HepG2 (cell line): Measurements from ENCODE around the gene NCMAP. TPM values are rescaled to one million over a fixed set of nuclear protein-coding genes. Genes with fewer than 3 reads are reported as not detected.

ENCODE experiments used
- ATAC-seq: fragments of 200-7000 bp; cut with Tn5 transposase; 3 replicates; pipeline ENCODE4 v1.9.1; 2020; ENCODE audit warnings: mild to moderate bottlenecking, moderate library complexity
- BruUV-seq: library from RNA; stranded (reverse); fragments of 400-500 nt; replicated peaks from 2 replicates; lab custom pipeline; 2021; lab: Mats Ljungman, UMichigan
- CTCF ChIA-PET: fragments of 300-600 bp; formaldehyde crosslinking; extraction: SDS; loops from one replicate; lab custom pipeline; 2021; ENCODE audit warnings: low total read pairs, inconsistent platforms, low intra/inter-chr PET ratio; lab: Yijun Ruan, JAX
- POLR2A ChIA-PET: fragments of 350-600 bp; sonication (Branson Sonifier 250); formaldehyde crosslinking; loops from one replicate; lab custom pipeline; 2020; ENCODE audit warnings: antibody characterized with exemption, inconsistent platforms; lab: Yijun Ruan, JAX
- DNase-seq: peaks from one replicate; pipeline ENCODE4 v3.0.0-alpha.2; 2015; ENCODE audit warnings: low spot score
- FAIRE-seq: peaks from 3 replicates; lab custom pipeline; 2011; peaks lifted over from hg19 to GRCh38; lab: Jason Lieb, UNC
- H2AFZ ChIP-seq: one replicate; pipeline ENCODE4 v1.6.1; 2011; ENCODE audit warnings: low read length, inconsistent platforms
- H3K27ac ChIP-seq: fragments of 300-600 bp; 3 replicates; pipeline ENCODE4 v1.8.0; 2011; ENCODE audit warnings: mixed run types, mild to moderate bottlenecking, mixed read lengths, low read length, inconsistent platforms; ENCODE audit not compliant: insufficient read depth; ENCODE audit errors: extremely low read length
- H3K27me3 ChIP-seq, 2 experiments: fragments of 200-600 bp in 1 of 2; 2 replicates in 1 of 2; 3 replicates in 1 of 2; pipeline versions ENCODE4 v1.6.0 to v1.8.0; 2011; ENCODE audit warnings: low read length in 2 of 2, mild to moderate bottlenecking in 2 of 2, moderate library complexity in 2 of 2, inconsistent platforms in 1 of 2; ENCODE audit not compliant: insufficient read depth in 2 of 2, control insufficient read depth in 1 of 2
- H3K36me3 ChIP-seq, 2 experiments: fragments of 200-600 bp in 1 of 2; replicated peaks in 1 of 2; 2 replicates in 1 of 2; 3 replicates in 1 of 2; pipeline versions ENCODE4 v1.5.1 to v1.8.0; 2011; ENCODE audit warnings: low read length in 2 of 2, inconsistent platforms in 1 of 2; ENCODE audit not compliant: insufficient read depth in 2 of 2, control insufficient read depth in 1 of 2
- H3K4me1 ChIP-seq: 2 replicates; pipeline ENCODE4 v1.5.1; 2012; ENCODE audit warnings: low read length, inconsistent platforms; ENCODE audit not compliant: insufficient read depth
- H3K4me2 ChIP-seq: 2 replicates; pipeline ENCODE4 v1.6.0; 2011; ENCODE audit warnings: low read depth, low read length, inconsistent platforms
- H3K4me3 ChIP-seq, 3 experiments: fragments of 200-600 bp in 1 of 3; sonication (generic), shearing (Covaris generic) in 1 of 3; replicated peaks in 1 of 3; 2 replicates each; pipeline ENCODE4 v1.5.1; 2011 to 2016; ENCODE audit warnings: low read length in 3 of 3, inconsistent platforms in 2 of 3, low read depth in 2 of 3, mild to moderate bottlenecking in 2 of 3, control low read depth in 1 of 3, mixed read lengths in 1 of 3; ENCODE audit not compliant: insufficient read depth in 1 of 3
- H3K79me2 ChIP-seq: one replicate; pipeline ENCODE4 v1.6.1; 2011; ENCODE audit warnings: low read length, inconsistent platforms; ENCODE audit not compliant: insufficient read depth
- H3K9ac ChIP-seq: 2 replicates; pipeline ENCODE4 v1.6.0; 2011; ENCODE audit warnings: mild to moderate bottlenecking, low read depth, low read length, inconsistent platforms; ENCODE audit not compliant: insufficient read depth
- H3K9me3 ChIP-seq: 2 replicates; pipeline ENCODE4 v1.5.1; 2012; ENCODE audit warnings: mild to moderate bottlenecking, low read length
- H4K20me1 ChIP-seq: 2 replicates; pipeline ENCODE4 v1.6.0; 2011; ENCODE audit warnings: inconsistent platforms, mild to moderate bottlenecking, low read length, moderate library complexity; ENCODE audit not compliant: insufficient read depth
- ATAD3A ChIP-seq: sonication (generic); formaldehyde crosslinking; IDR thresholded peaks from 2 replicates; pipeline ENCODE4 v1.4.0; 2020; ENCODE audit warnings: missing genetic modification reagents
- GLI4 ChIP-seq: sonication (generic); formaldehyde crosslinking; IDR thresholded peaks from 2 replicates; pipeline ENCODE4 v1.5.1; 2020; ENCODE audit warnings: missing genetic modification reagents, mild to moderate bottlenecking, moderate library complexity, borderline replicate concordance
- KDM3A ChIP-seq: IDR thresholded peaks from 2 replicates; pipeline ENCODE4 v1.6.1; 2018; ENCODE audit warnings: low read depth, missing compliant biosample characterization
- PCBP1 ChIP-seq: fragments of 200-400 bp; formaldehyde crosslinking; IDR thresholded peaks from 2 replicates; pipeline ENCODE4 v1.6.1; 2017; ENCODE audit warnings: mild to moderate bottlenecking, low read depth, low read length, borderline replicate concordance
- POLR2AphosphoS2 ChIP-seq: IDR thresholded peaks from 2 replicates; pipeline ENCODE4 v1.6.1; 2011; ENCODE audit warnings: low read depth, low read length, improper control_type of control experiment
- ZNF142 ChIP-seq: sonication (generic); formaldehyde crosslinking; IDR thresholded peaks from 2 replicates; pipeline ENCODE4 v1.4.0; 2020; ENCODE audit warnings: missing genetic modification reagents
- ZNF33A ChIP-seq: sonication (generic); formaldehyde crosslinking; IDR thresholded peaks from 2 replicates; pipeline ENCODE4 v1.5.1; 2020; ENCODE audit warnings: missing genetic modification reagents, mild to moderate bottlenecking, moderate library complexity, borderline replicate concordance
- ZNF546 ChIP-seq: sonication (generic); formaldehyde crosslinking; conservative IDR thresholded peaks from 2 replicates; pipeline ENCODE4 v1.8.1; 2023; ENCODE audit warnings: mild to moderate bottlenecking, missing genetic modification reagents
- ZNF724P ChIP-seq: sonication (generic); formaldehyde crosslinking; IDR thresholded peaks from 2 replicates; pipeline ENCODE4 v1.8.0; 2022; ENCODE audit warnings: missing genetic modification reagents, borderline replicate concordance
- ZNF749 ChIP-seq: sonication (generic); formaldehyde crosslinking; IDR thresholded peaks from 2 replicates; pipeline ENCODE4 v1.8.0; 2022; ENCODE audit warnings: mild to moderate bottlenecking, missing genetic modification reagents, moderate library complexity, borderline replicate concordance
- WGBS: methylation state at CpG from one replicate; pipeline ENCODE4 v1.1.6; 2017; ENCODE audit warnings: low lambda C conversion rate; 5-methylcytosine and 5-hydroxymethylcytosine counted together
- in situ Hi-C: cut with HindIII; loops from 2 replicates; pipeline ENCODE4 v1.10.0; 2017; ENCODE audit warnings: low pct_unique_long_range_greater_than_20kb; ENCODE audit not compliant: extremely low pct_ligation_motif_present
- intact Hi-C: fragments of 100-400 bp; cut with micrococcal nuclease; formaldehyde crosslinking; loops from one replicate; pipeline ENCODE4 v1.10.0; 2022; ENCODE audit not compliant: unreplicated experiment
- polyA plus RNA-seq, 8 experiments: library from polyadenylated mRNA; depleted of rRNA in 3 of 8; stranded (reverse) in 7 of 8; unstranded in 1 of 8; fragments of >200 nt; fragmentation: Illumina TruSeq in 4 of 8; extraction: Trizol in 4 of 8; gene quantifications; 2 replicates each; pipeline versions ENCODE4 v1.2.1 to v1.2.3, GENCODE V29; 2011 to 2016; ENCODE audit warnings: low read depth in 4 of 8, missing spikeins in 1 of 8, mixed read lengths in 1 of 8; ENCODE audit not compliant: insufficient read depth in 1 of 8
- total RNA-seq, 5 experiments: library from RNA; depleted of rRNA; stranded (reverse); fragments of >200 nt; fragmentation: Illumina TruSeq; extraction: Trizol; gene quantifications; 2 replicates each; pipeline ENCODE4 v1.2.3, GENCODE V29; 2016; ENCODE audit warnings: low read depth in 1 of 5

NCMAP gene
- total and polyA plus RNA-seq, 2 of the 13 experiments (the other 11 are each of a cell fraction or from before 2014, with no cell fraction given), result 2.7 to 20.0 TPM

DNA sequence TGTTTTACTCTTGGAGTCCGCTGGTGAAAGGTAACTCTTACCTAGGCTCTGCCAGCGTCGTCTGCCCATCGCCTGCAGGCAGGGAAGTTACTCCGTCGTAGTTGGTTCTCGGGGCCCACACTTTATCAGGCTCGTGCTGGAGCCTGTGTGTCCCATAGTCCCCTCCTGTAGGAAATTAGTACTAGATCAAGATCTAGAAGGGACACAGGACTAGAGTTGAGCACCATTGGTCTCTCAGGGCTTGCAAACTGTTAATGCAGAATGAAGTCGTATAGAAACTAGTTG lies 88.2 kb downstream of the NCMAP start (continued):
- TF ChIP-seq ZNF142, result no peak
- no peak for TF ChIP-seq POLR2AphosphoS2
- TF ChIP-seq, all 625 proteins: peak for 2

- no peak for TF ChIP-seq ZNF724P (CRISPR knock-in tag)
- no peak for TF ChIP-seq KDM3A (CRISPR knock-in tag)
- TF ChIP-seq ZNF33A, result no peak
- no peak for TF ChIP-seq GLI4 (CRISPR knock-in tag)
- TF ChIP-seq PCBP1, result no peak
- no peak for TF ChIP-seq ATAD3A (CRISPR knock-in tag)
- TF ChIP-seq ZNF546 (CRISPR knock-in tag), result no peak
- TF ChIP-seq ZNF749, result no peak
- Histone ChIP-seq H3K27me3 (no peaks in the 10 kb centered on the region), H2AFZ (no peak overlapping the region), H3K4me3 (no peak overlapping the region), H3K4me1 (peaks cover 32% of the 10 kb centered on the region), H3K9me3 (no peaks in the 10 kb centered on the region), H3K27ac (no peak overlapping the region), H3K79me2 (peaks cover 41% of the 10 kb centered on the region), H3K4me2 (no peak overlapping the region), H3K36me3 (peaks cover 7 to 71% of the 10 kb centered on the region in 2 experiments), H4K20me1 (peaks cover 19% of the 10 kb centered on the region), H3K9ac (no peak overlapping the region)
- intact Hi-C loops, result no loop called here
- in situ Hi-C loops, result no loop called here
- no peak for ATAC-seq
- 93% methylated on average over 5 of the region's 5 CpGs for WGBS
- CTCF ChIA-PET, result no interaction called here
- DNase-seq, result no peak
- no TSS peak for BruUV-seq
- POLR2A ChIA-PET, result interaction anchor here (0.8 kb wide), 1 partner anchor 13 kb away, joined by 3 read pairs; no protein-coding TSS in a partner anchor
- no peak for FAIRE-seq
These were observed 93.0 kb downstream of the NCMAP start for GRCh38 chr1:24648919-24649318.
